Glutamatergic neuron (in vitro differentiated cells): ENCODE data around the gene FUT2. TPM values are rescaled to one million over a fixed set of nuclear protein-coding genes. Genes with fewer than 3 reads are reported as not detected.

Source experiments
- DNase-seq: peaks from one replicate; pipeline ENCODE4 v3.0.0; 2022
- H3K27ac Mint-ChIP-seq: one replicate; pipeline ENCODE4 v1.8.0; 2020; ENCODE audit warnings: mild to moderate bottlenecking, mixed read lengths, inconsistent platforms; ENCODE audit not compliant: unreplicated experiment
- H3K27me3 Mint-ChIP-seq: one replicate; pipeline ENCODE4 v1.8.0; 2020; ENCODE audit warnings: mild to moderate bottlenecking, moderate library complexity, mixed read lengths, inconsistent platforms; ENCODE audit not compliant: unreplicated experiment
- H3K36me3 Mint-ChIP-seq: one replicate; pipeline ENCODE4 v1.8.0; 2020; ENCODE audit warnings: mild to moderate bottlenecking, mixed read lengths, inconsistent platforms; ENCODE audit not compliant: unreplicated experiment
- H3K4me1 Mint-ChIP-seq: one replicate; pipeline ENCODE4 v1.8.0; 2020; ENCODE audit warnings: mild to moderate bottlenecking, low read depth, mixed read lengths, inconsistent platforms; ENCODE audit not compliant: unreplicated experiment
- H3K4me3 Mint-ChIP-seq: one replicate; pipeline ENCODE4 v1.8.0; 2020; ENCODE audit warnings: mild to moderate bottlenecking, mixed read lengths, inconsistent platforms; ENCODE audit not compliant: unreplicated experiment
- H3K9me3 Mint-ChIP-seq: one replicate; pipeline ENCODE4 v1.8.0; 2020; ENCODE audit warnings: mild to moderate bottlenecking, moderate library complexity, mixed read lengths, inconsistent platforms; ENCODE audit not compliant: unreplicated experiment
- CTCF ChIP-seq: fragments of 200-600 bp; sonication (generic); IDR thresholded peaks from one replicate; pipeline ENCODE4 v1.5.0; 2021; ENCODE audit not compliant: partially characterized antibody, unreplicated experiment
- total RNA-seq: library from RNA; stranded (reverse); fragmentation: NEBNext Ultra II Directional; extraction: Animal tissue kit (Norgen Biotek cat#: 25700); gene quantifications from one replicate; pipeline ENCODE4 v1.2.1, GENCODE V29; 2021; ENCODE audit not compliant: unreplicated experiment

The FUT2 gene
- total RNA-seq, 1 donor from 2014 or later = 0.22 TPM

DNA sequence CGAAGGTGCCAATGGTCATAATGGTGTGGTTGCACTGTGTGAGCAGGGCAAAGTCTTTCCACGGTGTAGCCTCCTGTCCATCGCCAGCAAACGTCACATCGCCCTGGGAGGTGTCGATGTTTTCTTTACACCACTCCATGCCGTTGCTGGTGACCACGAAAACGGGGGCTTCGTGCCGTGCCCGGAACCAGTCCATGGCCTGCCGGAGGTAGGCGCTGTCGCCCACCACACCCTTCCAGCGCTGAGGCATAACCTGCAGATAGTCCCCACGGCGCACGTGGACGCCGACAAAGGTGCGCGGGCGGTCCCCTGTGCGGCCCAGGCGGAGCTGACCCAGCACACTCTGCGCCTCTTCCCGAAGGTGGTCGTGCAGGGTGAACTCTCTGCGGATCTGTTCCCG lies 54.6 kb downstream of the FUT2 start:
- Mint-ChIP-seq H3K4me1 (peaks cover 7% of the 10 kb centered on the region), H3K27ac (no peak overlapping the region), H3K27me3 (peaks cover 18% of the 10 kb centered on the region), H3K36me3 (no peaks in the 10 kb centered on the region), H3K4me3 (no peak overlapping the region), H3K9me3 (peaks cover 6% of the 10 kb centered on the region)
- DNase-seq = no peak
- no peak for TF ChIP-seq CTCF

- H3K4me1 Mint-ChIP-seq = peaks cover 7% of the 10 kb centered on the region
- peaks cover 18% of the 10 kb centered on the region for H3K27me3 Mint-ChIP-seq
- no peaks in the 10 kb centered on the region for H3K36me3 Mint-ChIP-seq
- no peak overlapping the region for H3K27ac Mint-ChIP-seq
- DNase-seq = no peak
- no peak for TF ChIP-seq CTCF
- peak overlapping the region; percentile 74 for H3K4me3 Mint-ChIP-seq
- peaks cover 6% of the 10 kb centered on the region for H3K9me3 Mint-ChIP-seq
Observed at GRCh38 chr19:48750771-48751504, 55.2 kb downstream of the FUT2 start.

DNA sequence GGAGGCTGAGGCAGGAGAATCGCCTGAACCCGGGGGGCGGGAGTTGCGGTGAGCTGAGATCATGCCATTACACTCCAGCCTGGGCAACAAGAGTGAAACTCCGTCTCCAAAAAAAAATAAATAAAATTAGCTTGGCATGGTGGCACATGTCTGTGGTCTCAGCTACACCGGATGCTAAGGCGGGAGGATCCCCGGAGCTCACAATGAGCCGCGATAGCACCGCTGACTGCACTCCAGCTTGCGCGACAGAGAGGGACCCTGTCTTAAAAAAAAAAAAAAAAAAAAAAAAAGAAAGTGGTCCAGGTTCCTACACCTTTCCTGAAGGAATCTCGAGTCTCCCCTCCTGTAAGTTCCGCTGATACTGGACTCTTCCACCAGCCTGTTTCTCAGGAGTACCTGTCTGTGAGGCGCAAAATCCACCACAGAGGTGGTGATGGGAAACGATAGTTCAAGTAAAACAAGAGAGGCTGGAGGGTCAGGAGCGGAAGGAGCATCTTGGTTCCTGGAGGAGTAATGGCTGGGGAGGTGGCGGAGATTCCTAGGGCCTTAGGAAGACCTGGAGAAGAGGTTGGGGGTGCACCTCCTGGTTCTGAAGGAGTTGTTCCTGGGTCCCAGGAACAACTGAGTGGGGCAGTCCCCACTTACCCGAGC lies 56.2 kb downstream of the FUT2 start:
- H3K9me3 Mint-ChIP-seq = peaks cover 2% of the 10 kb centered on the region
- DNase-seq = no peak

DNA sequence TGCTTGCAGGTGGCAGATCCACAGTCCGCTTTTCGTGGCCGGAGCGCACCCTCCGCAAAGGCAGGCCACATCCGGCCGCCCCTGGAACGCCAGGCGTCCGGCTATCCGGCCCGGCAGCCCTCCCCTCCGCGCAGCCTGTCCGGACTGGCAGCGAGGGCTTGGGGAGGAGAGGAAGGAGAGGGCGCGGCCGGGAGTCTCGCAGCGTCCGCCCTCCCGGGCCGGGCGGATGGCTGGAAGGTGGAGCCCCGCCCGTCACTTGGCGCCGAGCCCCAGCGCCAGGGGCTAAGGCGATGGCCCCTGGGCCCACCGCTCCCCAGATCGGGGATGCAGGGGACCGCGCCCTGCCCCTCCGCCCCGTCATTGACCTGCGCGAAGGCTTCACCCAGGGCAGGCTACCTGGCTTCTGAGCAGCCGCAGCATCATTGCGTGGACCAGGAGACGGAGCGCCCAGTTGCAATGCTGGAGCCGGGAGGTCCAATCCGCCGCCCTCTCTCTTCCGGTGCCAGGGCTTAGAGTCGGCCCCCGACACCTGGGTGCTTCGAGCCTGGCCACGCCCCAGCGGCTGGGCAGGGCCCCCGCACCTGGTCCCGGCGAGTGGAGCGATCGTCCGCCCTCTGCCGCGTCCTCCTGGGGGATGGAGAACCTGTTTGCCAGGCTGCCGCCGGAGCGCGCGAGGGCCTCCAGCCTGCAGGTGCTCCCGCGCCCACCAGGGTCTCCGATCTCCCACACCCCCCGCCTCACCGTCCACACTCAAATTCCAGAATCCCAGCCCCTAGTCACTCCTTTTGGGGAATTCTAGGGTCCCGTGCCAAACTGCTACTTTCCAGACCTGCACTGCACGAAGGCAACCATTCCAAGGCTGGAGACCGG lies 57.0 kb downstream of the FUT2 start, which contains the start of gene FUT1:
FUT1 (minus strand) TSS at position 146 of the 870 bp plus-strand sequence. CDS start 1,360 bp downstream, outside the sequence.
- Mint-ChIP-seq H3K4me1 (peaks cover 7% of the 10 kb centered on the region), H3K27me3 (peaks cover 18% of the 10 kb centered on the region), H3K4me3 (peak within 1 kb of the TSS; percentile 92), H3K27ac (peak within 1 kb of the TSS; percentile 55), H3K9me3 (peaks cover 2% of the 10 kb centered on the region), H3K36me3 (no peaks in the 10 kb centered on the region)
- TF ChIP-seq CTCF = peak; percentile 58
- peak; percentile 60 for DNase-seq

More for the DNA sequence above, 56.2 kb downstream of the FUT2 start:
- no peaks in the 10 kb centered on the region for H3K36me3 Mint-ChIP-seq
- peaks cover 7% of the 10 kb centered on the region for H3K4me1 Mint-ChIP-seq
- peak overlapping the region; percentile 84 for H3K4me3 Mint-ChIP-seq
- peak overlapping the region; percentile 15 for H3K27ac Mint-ChIP-seq
- no peak for TF ChIP-seq CTCF
- H3K27me3 Mint-ChIP-seq = peaks cover 18% of the 10 kb centered on the region
